H9 (cell line): ENCODE measurements around the gene DCPS. TPM values are rescaled to one million over a fixed set of nuclear protein-coding genes. Genes with fewer than 3 reads are reported as not detected.
A peak's percentile ranks its signal among the peaks of the same experiment; 100 is the strongest.

Experiments used
- DNase-seq: peaks from one replicate; pipeline ENCODE4 v3.0.0-alpha.2; 2017
- H2AFZ ChIP-seq: one replicate; pipeline ENCODE4 v1.6.1; 2013; ENCODE audit warnings: mild to moderate bottlenecking, low read length, control low read depth, moderate library complexity
- H2AK5ac ChIP-seq: 2 replicates; pipeline ENCODE4 v1.6.1; 2013; ENCODE audit warnings: low read length, control low read depth, mixed read lengths; ENCODE audit not compliant: insufficient read length
- H2BK120ac ChIP-seq: one replicate; pipeline ENCODE4 v1.6.1; 2013; ENCODE audit warnings: low read depth, mild to moderate bottlenecking, low read length, control low read depth, inconsistent platforms; ENCODE audit not compliant: poor library complexity, severe bottlenecking
- H2BK12ac ChIP-seq: 2 replicates; pipeline ENCODE4 v1.6.1; 2013; ENCODE audit warnings: low read length, control low read depth, mixed read lengths, low read depth; ENCODE audit not compliant: insufficient read length
- H2BK15ac ChIP-seq: 2 replicates; pipeline ENCODE4 v1.6.1; 2013; ENCODE audit warnings: low read depth, low read length, control low read depth
- H2BK20ac ChIP-seq: one replicate; pipeline ENCODE4 v1.6.1; 2013; ENCODE audit warnings: low read depth, mild to moderate bottlenecking, low read length, control low read depth, inconsistent platforms; ENCODE audit not compliant: poor library complexity, severe bottlenecking
- H2BK5ac ChIP-seq: 2 replicates; pipeline ENCODE4 v1.6.1; 2013; ENCODE audit warnings: low read length, control low read depth, mixed read lengths; ENCODE audit not compliant: insufficient read length
- H3K14ac ChIP-seq: 2 replicates; pipeline ENCODE4 v1.6.1; 2013; ENCODE audit warnings: low read length, control low read depth; ENCODE audit not compliant: insufficient read depth
- H3K18ac ChIP-seq: 2 replicates; pipeline ENCODE4 v1.6.1; 2013; ENCODE audit warnings: low read depth, mild to moderate bottlenecking, mixed read lengths, low read length, control low read depth; ENCODE audit not compliant: insufficient read length
- H3K23ac ChIP-seq: 2 replicates; pipeline ENCODE4 v1.6.1; 2013; ENCODE audit warnings: low read length, control low read depth, mixed read lengths, low read depth; ENCODE audit not compliant: insufficient read length
- H3K23me2 ChIP-seq: 2 replicates; pipeline ENCODE4 v1.6.1; 2013; ENCODE audit warnings: low read depth, mild to moderate bottlenecking, mixed read lengths, low read length, control low read depth; ENCODE audit not compliant: insufficient read length, poor library complexity, severe bottlenecking
- H3K27ac ChIP-seq: 2 replicates; pipeline ENCODE4 v1.5.1; 2013; ENCODE audit warnings: low read length, control low read depth, mixed read lengths, low read depth; ENCODE audit not compliant: insufficient read length
- H3K27me3 ChIP-seq: 2 replicates; pipeline ENCODE4 v1.6.1; 2013; ENCODE audit warnings: low read length, control low read depth, inconsistent platforms; ENCODE audit not compliant: insufficient read depth
- H3K4ac ChIP-seq: 2 replicates; pipeline ENCODE4 v1.6.1; 2013; ENCODE audit warnings: low read depth, mild to moderate bottlenecking, control low read depth, inconsistent platforms, low read length, moderate library complexity
- H3K4me1 ChIP-seq: 2 replicates; pipeline ENCODE4 v1.6.1; 2013; ENCODE audit warnings: low read length, control low read depth, inconsistent platforms; ENCODE audit not compliant: insufficient read depth
- H3K4me2 ChIP-seq: 2 replicates; pipeline ENCODE4 v1.6.1; 2013; ENCODE audit warnings: low read length, control low read depth, mixed read lengths; ENCODE audit not compliant: insufficient read length, insufficient read depth
- H3K56ac ChIP-seq: 2 replicates; pipeline ENCODE4 v1.6.1; 2013; ENCODE audit warnings: low read depth, mild to moderate bottlenecking, mixed read lengths, low read length, control low read depth; ENCODE audit not compliant: insufficient read length
- H3K79me1 ChIP-seq: 2 replicates; pipeline ENCODE4 v1.6.1; 2013; ENCODE audit warnings: low read depth, mild to moderate bottlenecking, moderate library complexity, low read length, control low read depth, inconsistent platforms; ENCODE audit not compliant: insufficient read depth, poor library complexity, severe bottlenecking
- H3K79me2 ChIP-seq: 2 replicates; pipeline ENCODE4 v1.6.1; 2013; ENCODE audit warnings: low read length, control low read depth, inconsistent platforms; ENCODE audit not compliant: insufficient read depth
- H3K9ac ChIP-seq: 2 replicates; pipeline ENCODE4 v1.6.1; 2013; ENCODE audit warnings: low read length, control low read depth, mixed read lengths; ENCODE audit not compliant: insufficient read length; ENCODE audit errors: extremely low read depth
- H3K9me3 ChIP-seq: one replicate; pipeline ENCODE4 v1.6.1; 2013; ENCODE audit warnings: low read depth, low read length, inconsistent platforms; ENCODE audit not compliant: control insufficient read depth
- H3T11ph ChIP-seq: one replicate; pipeline ENCODE4 v1.6.1; 2013; ENCODE audit warnings: mild to moderate bottlenecking, low read length, control low read depth, inconsistent platforms
- H4K20me1 ChIP-seq: one replicate; pipeline ENCODE4 v1.6.1; 2013; ENCODE audit not compliant: control insufficient read depth, insufficient read length, insufficient read depth
- H4K5ac ChIP-seq: 2 replicates; pipeline ENCODE4 v1.6.1; 2013; ENCODE audit warnings: low read depth, mild to moderate bottlenecking, mixed read lengths, low read length, control low read depth; ENCODE audit not compliant: insufficient read length
- H4K8ac ChIP-seq: replicated peaks from 2 replicates; pipeline ENCODE4 v1.6.1; 2013; ENCODE audit warnings: low read length, control low read depth, mixed read lengths, low read depth; ENCODE audit not compliant: insufficient read length
- H4K91ac ChIP-seq: 2 replicates; pipeline ENCODE4 v1.6.1; 2013; ENCODE audit warnings: low read depth, mild to moderate bottlenecking, moderate library complexity, mixed read lengths, low read length, control low read depth; ENCODE audit not compliant: insufficient read length
- H3K27ac Mint-ChIP-seq, 3 experiments: 2 replicates in 2 of 3; 3 replicates in 1 of 3; pipeline ENCODE4 v1.8.0; 2020 to 2021; ENCODE audit warnings: mixed read lengths in 3 of 3, mild to moderate bottlenecking in 1 of 3, moderate library complexity in 1 of 3
- H3K27me3 Mint-ChIP-seq: 2 replicates; pipeline ENCODE4 v1.8.0; 2021; ENCODE audit warnings: low read depth, mild to moderate bottlenecking, moderate library complexity, mixed read lengths
- H3K36me3 Mint-ChIP-seq, 3 experiments: 2 replicates in 2 of 3; 3 replicates in 1 of 3; pipeline ENCODE4 v1.8.0; 2020 to 2021; ENCODE audit warnings: low read depth in 3 of 3, mixed read lengths in 3 of 3; ENCODE audit not compliant: insufficient read depth in 1 of 3
- H3K4me1 Mint-ChIP-seq, 2 experiments: 2 replicates each; pipeline ENCODE4 v1.8.0; 2020; ENCODE audit warnings: mixed read lengths in 2 of 2
- H3K4me3 Mint-ChIP-seq, 2 experiments: 2 replicates in 1 of 2; 3 replicates in 1 of 2; pipeline ENCODE4 v1.8.0; 2020 to 2021; ENCODE audit warnings: mild to moderate bottlenecking in 2 of 2, mixed read lengths in 2 of 2, moderate library complexity in 1 of 2
- H3K9me3 Mint-ChIP-seq, 2 experiments: 2 replicates in 1 of 2; 3 replicates in 1 of 2; pipeline ENCODE4 v1.8.0; 2020; ENCODE audit warnings: mild to moderate bottlenecking in 2 of 2, mixed read lengths in 2 of 2, moderate library complexity in 1 of 2
- WGBS: extraction: QIAGEN DNeasy Blood & Tissue Kit; methylation state at CpG from one replicate; pipeline ENCODE4 v1.1.7; 2013; ENCODE audit warnings: missing lambda C conversion rate, low lambda C conversion rate, mixed read lengths; ENCODE audit not compliant: insufficient read length; ENCODE audit errors: extremely low coverage; 5-methylcytosine and 5-hydroxymethylcytosine counted together
- total RNA-seq: library from RNA; stranded (reverse); gene quantifications from 2 replicates; pipeline ENCODE4 v1.2.1, GENCODE V29; 2021
- TF ChIP-seq, protein P1 (sequence below): fragments of 200-600 bp; sonication (generic); conservative IDR thresholded peaks from 3 replicates; pipeline ENCODE4 v1.8.0; 2021; ENCODE audit warnings: antibody characterized with exemption, mild to moderate bottlenecking

The DCPS gene
- total RNA-seq, 1 experiment from 2014 or later = 27.7 TPM

DNA sequence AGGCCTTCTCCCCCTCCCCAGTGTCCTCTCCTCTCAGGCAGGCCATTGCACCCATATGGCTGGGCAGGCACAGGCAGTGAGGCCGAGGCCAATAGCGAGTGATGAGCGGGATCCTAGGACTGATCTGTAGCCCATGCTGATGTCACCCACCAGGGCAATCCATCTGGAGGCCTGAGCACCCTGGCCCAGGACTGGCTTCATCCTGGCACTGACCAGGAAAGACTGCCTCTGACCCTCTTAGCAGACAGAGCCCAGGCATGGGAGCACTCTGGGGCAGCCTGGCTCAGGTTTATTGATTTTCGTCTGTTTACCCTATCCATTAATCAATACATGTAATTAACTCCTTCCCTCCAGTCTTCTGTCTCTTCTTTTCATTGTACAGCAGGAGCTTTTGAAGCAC is 26.1 kb upstream of the DCPS start:
- no peak overlapping the region for H4K91ac ChIP-seq
- no peaks in the 10 kb centered on the region for H3K9me3 Mint-ChIP-seq
- peaks cover 7 to 11% of the 10 kb centered on the region in 2 experiments; a peak in 3 of 4 replicates for H3K4me1 Mint-ChIP-seq
- no peak overlapping the region for H3K18ac ChIP-seq
- H2AFZ ChIP-seq = no peak overlapping the region
- no peak overlapping the region for H4K5ac ChIP-seq
- no peaks in the 10 kb centered on the region for H3K4me1 ChIP-seq
- H3K23ac ChIP-seq = no peak overlapping the region
- H3K27ac ChIP-seq = no peak overlapping the region
- no peaks in the 10 kb centered on the region for H3K79me1 ChIP-seq
- H3K4me3 Mint-ChIP-seq = no peak overlapping the region
- no peak overlapping the region for H3K4me2 ChIP-seq
- H3T11ph ChIP-seq = no peak overlapping the region
- H3K9ac ChIP-seq = no peak overlapping the region
- no peak overlapping the region for H2BK20ac ChIP-seq
- H3K56ac ChIP-seq = no peak overlapping the region
- no peaks in the 10 kb centered on the region for H4K20me1 ChIP-seq
- no peaks in the 10 kb centered on the region for H3K79me2 ChIP-seq
- peaks cover 2% of the 10 kb centered on the region; the same call in 1 of the 2 replicates for H3K27me3 ChIP-seq
- no peak overlapping the region for H3K14ac ChIP-seq
- H3K27me3 Mint-ChIP-seq = peaks cover 11% of the 10 kb centered on the region
- WGBS = no CpG with 5 or more reads among the region's 4 CpGs
- H4K8ac ChIP-seq = no peak overlapping the region
- no peak for DNase-seq
- 0 out of 7 replicates have a peak overlapping the region, but pooled peaks of 1 of the 3 experiments have one; percentile 61 for H3K27ac Mint-ChIP-seq
- no peak overlapping the region for H2BK12ac ChIP-seq
- H3K9me3 ChIP-seq = no peaks in the 10 kb centered on the region
- H2AK5ac ChIP-seq = no peak overlapping the region
- TF ChIP-seq, protein P1, sequence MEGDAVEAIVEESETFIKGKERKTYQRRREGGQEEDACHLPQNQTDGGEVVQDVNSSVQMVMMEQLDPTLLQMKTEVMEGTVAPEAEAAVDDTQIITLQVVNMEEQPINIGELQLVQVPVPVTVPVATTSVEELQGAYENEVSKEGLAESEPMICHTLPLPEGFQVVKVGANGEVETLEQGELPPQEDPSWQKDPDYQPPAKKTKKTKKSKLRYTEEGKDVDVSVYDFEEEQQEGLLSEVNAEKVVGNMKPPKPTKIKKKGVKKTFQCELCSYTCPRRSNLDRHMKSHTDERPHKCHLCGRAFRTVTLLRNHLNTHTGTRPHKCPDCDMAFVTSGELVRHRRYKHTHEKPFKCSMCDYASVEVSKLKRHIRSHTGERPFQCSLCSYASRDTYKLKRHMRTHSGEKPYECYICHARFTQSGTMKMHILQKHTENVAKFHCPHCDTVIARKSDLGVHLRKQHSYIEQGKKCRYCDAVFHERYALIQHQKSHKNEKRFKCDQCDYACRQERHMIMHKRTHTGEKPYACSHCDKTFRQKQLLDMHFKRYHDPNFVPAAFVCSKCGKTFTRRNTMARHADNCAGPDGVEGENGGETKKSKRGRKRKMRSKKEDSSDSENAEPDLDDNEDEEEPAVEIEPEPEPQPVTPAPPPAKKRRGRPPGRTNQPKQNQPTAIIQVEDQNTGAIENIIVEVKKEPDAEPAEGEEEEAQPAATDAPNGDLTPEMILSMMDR = no peak
- peaks cover 28 to 60% (median 47%) of the 10 kb centered on the region in 3 experiments for H3K36me3 Mint-ChIP-seq
- no peak overlapping the region for H3K4ac ChIP-seq
- H2BK5ac ChIP-seq = no peak overlapping the region
- peaks cover 7% of the 10 kb centered on the region for H3K23me2 ChIP-seq
- H2BK15ac ChIP-seq = no peak overlapping the region
- H2BK120ac ChIP-seq = no peak overlapping the region
